Gastrocnemius medialis (tissue), 4 donors: ENCODE data around the gene PAPPA.

Experiments
- CTCF ChIP-seq, 5 experiments: fragments of 450-650 bp in 3 of 5; fragments of 200-600 bp in 2 of 5; sonication (generic) in 2 of 5; IDR thresholded peaks in 4 of 5; conservative IDR thresholded peaks in 1 of 5; 1 replicate in 4 of 5; 2 replicates in 1 of 5; pipeline ENCODE4 v1.5.1; 2016 to 2019; ENCODE audit warnings: antibody characterized with exemption in 5 of 5, mild to moderate bottlenecking in 3 of 5, moderate library complexity in 3 of 5
- POLR2A ChIP-seq, 2 donors: fragments of 450-650 bp; IDR thresholded peaks; one replicate each; pipeline ENCODE4 v1.6.1; 2017; ENCODE audit warnings: antibody characterized with exemption in 2 of 2, mild to moderate bottlenecking in 2 of 2, moderate library complexity in 2 of 2

- TF ChIP-seq CTCF (IDR thresholded peaks at IDR 0.05 in 4 of 5, conservative IDR thresholded peaks at IDR 0.05 in 1 of 5), result no peak
- no peak for TF ChIP-seq POLR2A (IDR thresholded peaks at IDR 0.05)
Observed at GRCh38 chr9:116340270-116340669, 186.7 kb downstream of the PAPPA start.
